ENCODE measurements around the gene THEM4.

GRCh38 chr1:151905070-151905442 lies 4.3 kb downstream of the THEM4 start:
- TF ChIP-seq, protein P1, sequence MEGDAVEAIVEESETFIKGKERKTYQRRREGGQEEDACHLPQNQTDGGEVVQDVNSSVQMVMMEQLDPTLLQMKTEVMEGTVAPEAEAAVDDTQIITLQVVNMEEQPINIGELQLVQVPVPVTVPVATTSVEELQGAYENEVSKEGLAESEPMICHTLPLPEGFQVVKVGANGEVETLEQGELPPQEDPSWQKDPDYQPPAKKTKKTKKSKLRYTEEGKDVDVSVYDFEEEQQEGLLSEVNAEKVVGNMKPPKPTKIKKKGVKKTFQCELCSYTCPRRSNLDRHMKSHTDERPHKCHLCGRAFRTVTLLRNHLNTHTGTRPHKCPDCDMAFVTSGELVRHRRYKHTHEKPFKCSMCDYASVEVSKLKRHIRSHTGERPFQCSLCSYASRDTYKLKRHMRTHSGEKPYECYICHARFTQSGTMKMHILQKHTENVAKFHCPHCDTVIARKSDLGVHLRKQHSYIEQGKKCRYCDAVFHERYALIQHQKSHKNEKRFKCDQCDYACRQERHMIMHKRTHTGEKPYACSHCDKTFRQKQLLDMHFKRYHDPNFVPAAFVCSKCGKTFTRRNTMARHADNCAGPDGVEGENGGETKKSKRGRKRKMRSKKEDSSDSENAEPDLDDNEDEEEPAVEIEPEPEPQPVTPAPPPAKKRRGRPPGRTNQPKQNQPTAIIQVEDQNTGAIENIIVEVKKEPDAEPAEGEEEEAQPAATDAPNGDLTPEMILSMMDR (IDR thresholded peaks at IDR 0.05; ENCODE audit: insufficient read depth, low read depth, low read length) = no peak
- no peak for TF ChIP-seq EZH2 (IDR thresholded peaks at IDR 0.05; ENCODE audit: insufficient read depth, low read length)

Data from astrocyte (in vitro differentiated cells and primary cell).